Activated T-helper 1 cell treated with anti-CD3 and anti-CD28 coated beads, Interleukin-12 subunit alpha, Interleukin-12 subunit beta, Interleukin-2, Interleukin-4 antibody, amounts not matched to agents 30 ng/mL and 10 ng/mL and 1 ng/mL, durations not matched to agents 14 hours and 24 hours and 36 hours (primary cell): ENCODE results near the gene PGRMC1. TPM values are rescaled to one million over a fixed set of nuclear protein-coding genes. Genes with fewer than 3 reads are reported as not detected.

Source experiments
- DNase-seq: peaks from one replicate; pipeline ENCODE4 v3.0.0; 2021; ENCODE audit warnings: low spot score
- H3K27ac Mint-ChIP-seq: one replicate; pipeline ENCODE4 v1.8.0; 2021; ENCODE audit warnings: mild to moderate bottlenecking, mixed read lengths
- H3K27me3 Mint-ChIP-seq: one replicate; pipeline ENCODE4 v1.8.0; 2022; ENCODE audit warnings: mild to moderate bottlenecking, moderate library complexity, mixed read lengths; ENCODE audit not compliant: insufficient read depth
- H3K36me3 Mint-ChIP-seq: one replicate; pipeline ENCODE4 v1.8.0; 2021; ENCODE audit warnings: low read depth, mixed read lengths
- H3K4me1 Mint-ChIP-seq: one replicate; pipeline ENCODE4 v1.8.0; 2021; ENCODE audit warnings: low read depth, mixed read lengths
- H3K4me3 Mint-ChIP-seq: one replicate; pipeline ENCODE4 v1.8.0; 2021; ENCODE audit warnings: mild to moderate bottlenecking, moderate library complexity, mixed read lengths
- H3K9me3 Mint-ChIP-seq: one replicate; pipeline ENCODE4 v1.8.0; 2021; ENCODE audit warnings: mixed read lengths
- intact Hi-C: fragments of 100-400 bp; cut with micrococcal nuclease; formaldehyde crosslinking; loops from one replicate; pipeline ENCODE4 v1.15.1; 2024
- total RNA-seq: library from RNA; stranded (reverse); gene quantifications from 2 replicates; pipeline ENCODE4 v1.2.3, GENCODE V29; 2022

The PGRMC1 gene
- total RNA-seq, 1 donor from 2014 or later, result 41.1 TPM

GRCh38 chrX:119211649-119212014, 24.5 kb upstream of the PGRMC1 start:
- Mint-ChIP-seq H3K27ac (no peak overlapping the region), H3K36me3 (no peaks in the 10 kb centered on the region), H3K9me3 (no peaks in the 10 kb centered on the region), H3K27me3 (peaks cover 20% of the 10 kb centered on the region), H3K4me1 (no peaks in the 10 kb centered on the region), H3K4me3 (no peak overlapping the region)
- DNase-seq, result no peak
- intact Hi-C loops, result no loop called here

DNA sequence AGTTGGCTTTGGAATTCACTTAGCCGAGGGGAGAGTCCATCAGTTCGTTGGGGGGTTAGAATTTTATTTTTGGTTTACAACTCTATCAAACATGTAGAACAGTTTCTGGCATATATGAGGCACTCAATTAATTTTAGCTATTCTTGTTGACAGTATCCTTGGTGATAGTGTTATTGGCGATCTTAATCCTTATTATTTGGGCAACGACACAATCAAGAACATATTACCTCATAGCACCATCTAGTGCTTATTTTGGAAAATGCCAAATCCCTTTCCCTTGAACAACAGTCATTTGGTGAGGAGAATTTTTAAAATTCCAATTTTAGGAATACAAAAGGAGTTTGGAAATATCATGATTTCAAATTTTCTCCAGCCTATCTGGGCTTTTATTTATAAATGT, 17.9 kb upstream of the PGRMC1 start:
- Mint-ChIP-seq H3K9me3 (no peaks in the 10 kb centered on the region), H3K4me3 (no peak overlapping the region), H3K27ac (no peak overlapping the region), H3K36me3 (no peaks in the 10 kb centered on the region), H3K27me3 (peaks cover 21% of the 10 kb centered on the region), H3K4me1 (no peaks in the 10 kb centered on the region)
- intact Hi-C loops, result no loop called here
- DNase-seq, result no peak

- H3K27ac Mint-ChIP-seq, result no peak overlapping the region
- H3K4me3 Mint-ChIP-seq, result no peak overlapping the region
- no peaks in the 10 kb centered on the region for H3K36me3 Mint-ChIP-seq
- H3K27me3 Mint-ChIP-seq, result peaks cover 17% of the 10 kb centered on the region
- intact Hi-C loops, result no loop called here
- H3K9me3 Mint-ChIP-seq, result no peaks in the 10 kb centered on the region
- no peaks in the 10 kb centered on the region for H3K4me1 Mint-ChIP-seq
- no peak for DNase-seq
Measured at GRCh38 chrX:119222932-119223331, 13.2 kb upstream of the PGRMC1 start.

GRCh38 chrX:119223783-119224182, 12.3 kb upstream of the PGRMC1 start:
- Mint-ChIP-seq H3K36me3 (no peaks in the 10 kb centered on the region), H3K9me3 (no peaks in the 10 kb centered on the region), H3K27ac (peak overlapping the region; percentile 50), H3K4me1 (no peaks in the 10 kb centered on the region), H3K27me3 (peaks cover 19% of the 10 kb centered on the region), H3K4me3 (no peak overlapping the region)
- no peak for DNase-seq
- intact Hi-C loops, result no loop called here

DNA sequence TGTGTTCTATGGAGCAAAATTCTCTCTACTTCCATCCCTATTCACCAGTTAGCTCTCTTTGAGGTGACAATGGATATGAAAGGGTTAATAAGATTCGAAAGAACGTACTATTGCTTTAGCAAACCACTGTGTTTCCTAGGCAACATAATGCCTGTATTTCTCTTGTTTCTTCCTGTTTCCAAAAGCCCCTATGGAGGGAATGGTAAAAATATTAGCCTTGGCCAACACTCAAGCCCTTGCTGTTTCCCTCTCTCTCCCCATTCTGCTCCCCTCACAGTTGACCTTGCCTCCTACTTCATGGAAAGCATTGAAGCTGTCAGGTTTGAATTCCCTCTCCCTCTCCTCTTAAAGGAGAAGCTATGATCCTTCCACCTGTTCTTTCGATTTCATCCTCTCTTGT, 9.6 kb upstream of the PGRMC1 start:
- Mint-ChIP-seq H3K9me3 (no peaks in the 10 kb centered on the region), H3K27me3 (peaks cover 26% of the 10 kb centered on the region), H3K27ac (no peak overlapping the region), H3K36me3 (no peaks in the 10 kb centered on the region), H3K4me3 (no peak overlapping the region), H3K4me1 (no peaks in the 10 kb centered on the region)
- intact Hi-C loops, result no loop called here
- DNase-seq, result no peak

DNA sequence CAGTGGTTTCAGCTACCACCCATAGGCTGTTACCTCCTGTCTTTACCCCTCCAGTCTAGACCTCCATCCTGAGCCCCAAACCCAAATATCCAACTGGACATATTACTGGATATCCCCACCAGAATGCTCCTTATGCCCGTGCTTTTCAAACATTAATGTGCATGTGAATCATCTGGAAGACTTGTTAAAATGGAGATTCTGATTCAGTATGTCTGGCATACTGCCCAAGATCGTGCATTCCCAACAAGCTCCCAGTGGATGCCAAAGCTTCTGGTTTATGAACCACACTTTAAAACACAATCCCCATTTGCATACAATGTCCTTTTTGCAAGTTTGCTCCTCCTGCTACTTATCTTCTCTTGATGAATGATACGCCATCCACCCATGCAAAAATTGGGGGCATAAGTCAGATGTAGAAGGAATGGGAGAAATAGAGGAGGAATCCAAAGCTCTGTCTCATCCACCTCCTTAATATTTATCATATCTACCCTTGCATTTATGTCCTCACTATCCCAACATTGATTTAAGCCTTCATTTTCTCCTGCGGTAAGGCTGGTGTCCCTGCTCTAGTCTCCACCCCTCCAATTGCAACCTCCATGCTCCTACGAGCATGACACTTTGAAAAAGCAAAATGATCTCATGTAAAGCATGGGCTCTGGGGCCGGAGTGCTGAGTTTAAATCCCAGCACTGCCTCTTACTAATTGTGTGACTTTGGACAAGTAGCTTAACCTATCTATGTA, 7.4 kb upstream of the PGRMC1 start:
- H3K27ac Mint-ChIP-seq, result no peak overlapping the region
- H3K4me1 Mint-ChIP-seq, result no peaks in the 10 kb centered on the region
- H3K27me3 Mint-ChIP-seq, result peaks cover 24% of the 10 kb centered on the region
- no peak for DNase-seq
- H3K4me3 Mint-ChIP-seq, result no peak overlapping the region
- intact Hi-C loops, result no loop called here
- H3K36me3 Mint-ChIP-seq, result no peaks in the 10 kb centered on the region
- H3K9me3 Mint-ChIP-seq, result no peaks in the 10 kb centered on the region

- intact Hi-C loops, result no loop called here
- no peaks in the 10 kb centered on the region for H3K9me3 Mint-ChIP-seq
- H3K27me3 Mint-ChIP-seq, result peaks cover 26% of the 10 kb centered on the region
- no peak for DNase-seq
- H3K36me3 Mint-ChIP-seq, result no peaks in the 10 kb centered on the region
- H3K27ac Mint-ChIP-seq, result no peak overlapping the region
- no peak overlapping the region for H3K4me3 Mint-ChIP-seq
- H3K4me1 Mint-ChIP-seq, result no peaks in the 10 kb centered on the region
Measured at GRCh38 chrX:119229253-119229615, 6.9 kb upstream of the PGRMC1 start.

DNA sequence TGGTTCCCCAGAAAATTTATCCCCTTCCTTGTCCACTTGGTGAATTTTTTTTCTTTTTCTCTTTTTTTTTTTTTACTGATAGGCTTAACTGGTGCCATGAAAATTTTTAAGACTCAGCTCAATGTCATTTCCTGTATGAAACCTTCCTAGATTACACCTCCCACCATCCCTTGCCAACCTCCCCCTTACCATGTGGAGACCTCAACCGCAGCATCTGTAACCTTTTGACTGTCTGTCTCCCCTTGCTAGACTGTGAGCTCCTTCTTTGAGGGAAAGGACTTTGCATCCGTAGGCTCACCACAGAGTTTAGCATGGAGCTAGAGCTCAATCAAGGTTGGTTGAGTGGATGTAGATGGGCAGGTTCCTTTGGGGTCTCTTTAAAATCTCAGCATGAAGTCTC, 5.2 kb upstream of the PGRMC1 start:
- Mint-ChIP-seq H3K4me3 (no peak overlapping the region), H3K27ac (no peak overlapping the region), H3K4me1 (no peaks in the 10 kb centered on the region), H3K36me3 (no peaks in the 10 kb centered on the region), H3K9me3 (no peaks in the 10 kb centered on the region), H3K27me3 (peaks cover 37% of the 10 kb centered on the region)
- intact Hi-C loops, result loop anchor here (10.0 kb wide), 1 partner anchor 714 kb away; the partner anchor contains the start of gene NKAP
- no peak for DNase-seq

GRCh38 chrX:119231936-119232445, 4.1 kb upstream of the PGRMC1 start:
- no peak overlapping the region for H3K4me3 Mint-ChIP-seq
- no peak overlapping the region for H3K27ac Mint-ChIP-seq

GRCh38 chrX:119235051-119235511, 1.0 kb upstream of the PGRMC1 start:
- Mint-ChIP-seq H3K4me1 (peaks cover 18% of the 10 kb centered on the region), H3K9me3 (no peaks in the 10 kb centered on the region), H3K27me3 (peaks cover 19% of the 10 kb centered on the region), H3K4me3 (peak overlapping the region; percentile 92), H3K27ac (no peak overlapping the region), H3K36me3 (peaks cover 8% of the 10 kb centered on the region)
- no peak for DNase-seq
- intact Hi-C loops, result loop anchor here (5.0 to 10.0 kb wide), 2 partner anchors 710 to 738 kb away; partner anchors contain the start of genes DOCK11 and NKAP

More at GRCh38 chrX:119231936-119232445, 4.1 kb upstream of the PGRMC1 start:
- peaks cover 38% of the 10 kb centered on the region for H3K27me3 Mint-ChIP-seq
- no peaks in the 10 kb centered on the region for H3K36me3 Mint-ChIP-seq
- intact Hi-C loops, result loop anchor here (10.0 kb wide), 1 partner anchor 713 kb away; the partner anchor contains the start of gene NKAP
- no peak for DNase-seq
- H3K4me1 Mint-ChIP-seq, result peaks cover under 1% of the 10 kb centered on the region
- no peaks in the 10 kb centered on the region for H3K9me3 Mint-ChIP-seq

- Mint-ChIP-seq H3K27ac (peak overlapping the region; percentile 53), H3K36me3 (peaks cover 12% of the 10 kb centered on the region), H3K27me3 (peaks cover 14% of the 10 kb centered on the region), H3K4me1 (peaks cover 32% of the 10 kb centered on the region), H3K4me3 (peak overlapping the region; percentile 92), H3K9me3 (no peaks in the 10 kb centered on the region)
- DNase-seq, result peak; percentile 0
- intact Hi-C loops, result loop anchor here (1.0 to 10.0 kb wide), 8 partner anchors 36 to 890 kb away; partner anchors contain the start of genes DOCK11, LONRF3, NKAP and SLC25A43
Measured at GRCh38 chrX:119236623-119237561, 807 bp downstream of the PGRMC1 start.

- peak overlapping the region; percentile 92 for H3K4me3 Mint-ChIP-seq
- peaks cover 18% of the 10 kb centered on the region for H3K36me3 Mint-ChIP-seq
- H3K4me1 Mint-ChIP-seq, result peaks cover 36% of the 10 kb centered on the region
- H3K27ac Mint-ChIP-seq, result peak overlapping the region; percentile 53
- no peaks in the 10 kb centered on the region for H3K9me3 Mint-ChIP-seq
- peaks cover 14% of the 10 kb centered on the region for H3K27me3 Mint-ChIP-seq
- intact Hi-C loops, result loop anchor here (2.0 to 10.0 kb wide), 6 partner anchors 161 to 891 kb away; partner anchors contain the start of genes DOCK11, LONRF3, NKAP and SLC25A43
- DNase-seq, result no peak
Measured at GRCh38 chrX:119237562-119237942, 1.5 kb downstream of the PGRMC1 start.
